ENCODE measurements around the gene COX20. TPM values are rescaled to one million over a fixed set of nuclear protein-coding genes. Genes with fewer than 3 reads are reported as not detected.

COX20 gene
- total and polyA plus RNA-seq, 2 of the 8 experiments (the other 6 are each of a cell fraction or from before 2014, with no cell fraction given) = 17.5 to 28.8 TPM

GRCh38 chr1:244862699-244863490 lies 27.4 kb downstream of the COX20 start (continued):
- TF ChIP-seq EGR1 (IDR thresholded peaks at IDR 0.05; ENCODE audit: borderline replicate concordance, low read depth, low read length) = peak; percentile 49; the same call in 1 of the 2 replicates
- peak; percentile 56; the same call in 1 of the 2 replicates for TF ChIP-seq YY1 (IDR thresholded peaks at IDR 0.05; ENCODE audit: low read depth, low read length)
- 0 out of 2 replicates have a peak, but pooled peaks have one; percentile 57 for TF ChIP-seq SP1 (IDR thresholded peaks at IDR 0.05; ENCODE audit: low read depth, low read length)
- no peak for TF ChIP-seq SP4 (IDR thresholded peaks at IDR 0.05; ENCODE audit: low read length)
- TF ChIP-seq POLR2A (IDR thresholded peaks at IDR 0.05; ENCODE audit: control extremely low read depth in 1 of 2, low read depth in 2 of 2, low read length in 2 of 2) = peak; percentile 75 to 86
- no peak for TF ChIP-seq POU5F1 (IDR thresholded peaks at IDR 0.05; ENCODE audit: low read depth, low read length)
- TF ChIP-seq SIX5 (IDR thresholded peaks at IDR 0.05; ENCODE audit: low read depth, low read length) = no peak
- TF ChIP-seq KDM4A (IDR thresholded peaks at IDR 0.05; ENCODE audit: low read depth, low read length, severe bottlenecking) = no peak
- TF ChIP-seq ATF2 (IDR thresholded peaks at IDR 0.05; ENCODE audit: low read length) = no peak
- TF ChIP-seq E2F6 (IDR thresholded peaks at IDR 0.05) = no peak
- TF ChIP-seq BRCA1 (IDR thresholded peaks at IDR 0.05; ENCODE audit: low read depth, low read length) = no peak
- no peak for TF ChIP-seq SUZ12 (IDR thresholded peaks at IDR 0.05; ENCODE audit: low read length)
- TF ChIP-seq NANOG (IDR thresholded peaks at IDR 0.05; ENCODE audit: insufficient read depth, low read depth, low read length, poor library complexity, severe bottlenecking) = no peak
- TF ChIP-seq SAP30 (IDR thresholded peaks at IDR 0.05; ENCODE audit: insufficient read depth, insufficient replicate concordance, low read length) = no peak
- no peak for TF ChIP-seq CTCF (IDR thresholded peaks at IDR 0.05; ENCODE audit: control extremely low read depth in 1 of 3, insufficient read depth in 1 of 3, low read depth in 1 of 3, low read length in 3 of 3)
- TF ChIP-seq POLR2AphosphoS5 (IDR thresholded peaks at IDR 0.05; ENCODE audit: low read depth, low read length) = no peak; the same call in 1 of the 2 replicates
- 0 out of 2 replicates have a peak, but pooled peaks have one; percentile 7 for TF ChIP-seq SRF (IDR thresholded peaks at IDR 0.05; ENCODE audit: low read depth, low read length)
- TF ChIP-seq NRF1 (IDR thresholded peaks at IDR 0.05; ENCODE audit: low read depth, low read length) = no peak

All from H1 (cell line).